GM12873 (cell line): ENCODE measurements around the gene PAK1.

Experiments
- TF ChIP-seq, protein P1 (sequence below): IDR thresholded peaks from 2 replicates; pipeline ENCODE4 v1.5.1; 2012; ENCODE audit warnings: low read depth, mild to moderate bottlenecking, moderate library complexity, low read length, control low read depth; ENCODE audit not compliant: insufficient read depth; ENCODE audit errors: missing control alignments

The PAK1 gene

DNA sequence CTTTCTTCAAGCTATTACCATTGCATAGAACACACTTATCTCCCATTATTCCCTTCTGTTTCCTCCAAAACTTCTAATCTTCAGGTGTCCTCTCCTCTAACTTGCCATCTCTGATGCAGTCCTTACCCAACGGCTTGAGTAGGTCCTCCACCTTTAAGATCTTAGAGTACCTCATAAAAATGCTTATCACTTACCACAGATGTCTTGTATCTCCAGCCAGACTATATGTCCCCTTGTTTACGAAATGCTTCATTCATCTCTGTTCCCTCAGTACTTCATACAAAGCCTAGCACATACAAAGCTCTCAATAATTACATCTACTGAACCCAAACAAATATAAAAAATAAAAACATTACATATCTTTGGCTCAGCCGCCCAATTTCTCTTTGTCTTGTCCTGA is 49.2 kb downstream of the PAK1 start:
- TF ChIP-seq, protein P1, sequence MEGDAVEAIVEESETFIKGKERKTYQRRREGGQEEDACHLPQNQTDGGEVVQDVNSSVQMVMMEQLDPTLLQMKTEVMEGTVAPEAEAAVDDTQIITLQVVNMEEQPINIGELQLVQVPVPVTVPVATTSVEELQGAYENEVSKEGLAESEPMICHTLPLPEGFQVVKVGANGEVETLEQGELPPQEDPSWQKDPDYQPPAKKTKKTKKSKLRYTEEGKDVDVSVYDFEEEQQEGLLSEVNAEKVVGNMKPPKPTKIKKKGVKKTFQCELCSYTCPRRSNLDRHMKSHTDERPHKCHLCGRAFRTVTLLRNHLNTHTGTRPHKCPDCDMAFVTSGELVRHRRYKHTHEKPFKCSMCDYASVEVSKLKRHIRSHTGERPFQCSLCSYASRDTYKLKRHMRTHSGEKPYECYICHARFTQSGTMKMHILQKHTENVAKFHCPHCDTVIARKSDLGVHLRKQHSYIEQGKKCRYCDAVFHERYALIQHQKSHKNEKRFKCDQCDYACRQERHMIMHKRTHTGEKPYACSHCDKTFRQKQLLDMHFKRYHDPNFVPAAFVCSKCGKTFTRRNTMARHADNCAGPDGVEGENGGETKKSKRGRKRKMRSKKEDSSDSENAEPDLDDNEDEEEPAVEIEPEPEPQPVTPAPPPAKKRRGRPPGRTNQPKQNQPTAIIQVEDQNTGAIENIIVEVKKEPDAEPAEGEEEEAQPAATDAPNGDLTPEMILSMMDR = no peak

DNA sequence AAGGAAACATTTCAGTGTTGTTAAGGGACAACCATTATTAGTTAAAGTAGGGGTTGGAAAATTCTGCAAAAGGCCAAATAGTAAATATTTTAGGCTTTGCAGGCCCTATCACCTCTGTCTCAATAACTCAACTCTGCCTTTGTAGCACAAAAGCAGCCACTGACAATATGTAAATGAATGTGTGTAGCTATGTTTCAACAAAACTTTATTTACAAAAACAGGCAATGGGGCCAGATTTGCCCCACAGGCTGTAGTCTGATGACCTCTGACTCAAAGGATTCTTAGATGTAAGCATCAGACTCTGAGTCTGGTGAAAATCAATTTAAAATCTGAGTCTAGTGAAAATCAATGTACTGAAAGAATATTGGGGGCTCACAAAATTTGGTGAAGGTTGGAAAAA is 50.3 kb downstream of the PAK1 start:
- TF ChIP-seq, protein P1 = no peak

DNA sequence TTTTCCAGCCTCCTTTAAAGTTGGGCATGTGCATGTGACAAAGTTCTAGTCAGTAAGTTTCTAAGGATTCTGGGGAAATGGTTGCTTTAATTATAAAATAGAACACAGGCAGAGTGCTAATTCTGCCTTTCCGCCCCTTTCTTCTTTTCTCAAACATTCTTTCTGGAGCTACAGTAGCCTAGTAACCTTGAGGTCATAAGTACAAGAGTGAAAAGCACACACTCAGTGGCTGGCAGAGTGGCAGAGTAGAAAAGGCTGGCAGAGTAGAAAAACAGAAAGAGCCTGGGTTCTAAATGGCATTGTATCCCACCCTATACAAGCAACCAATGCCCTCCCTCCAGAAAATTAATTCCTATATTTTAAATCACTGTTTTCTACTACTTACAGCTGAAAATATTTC is 51.2 kb downstream of the PAK1 start:
- TF ChIP-seq, protein P1 = no peak

DNA sequence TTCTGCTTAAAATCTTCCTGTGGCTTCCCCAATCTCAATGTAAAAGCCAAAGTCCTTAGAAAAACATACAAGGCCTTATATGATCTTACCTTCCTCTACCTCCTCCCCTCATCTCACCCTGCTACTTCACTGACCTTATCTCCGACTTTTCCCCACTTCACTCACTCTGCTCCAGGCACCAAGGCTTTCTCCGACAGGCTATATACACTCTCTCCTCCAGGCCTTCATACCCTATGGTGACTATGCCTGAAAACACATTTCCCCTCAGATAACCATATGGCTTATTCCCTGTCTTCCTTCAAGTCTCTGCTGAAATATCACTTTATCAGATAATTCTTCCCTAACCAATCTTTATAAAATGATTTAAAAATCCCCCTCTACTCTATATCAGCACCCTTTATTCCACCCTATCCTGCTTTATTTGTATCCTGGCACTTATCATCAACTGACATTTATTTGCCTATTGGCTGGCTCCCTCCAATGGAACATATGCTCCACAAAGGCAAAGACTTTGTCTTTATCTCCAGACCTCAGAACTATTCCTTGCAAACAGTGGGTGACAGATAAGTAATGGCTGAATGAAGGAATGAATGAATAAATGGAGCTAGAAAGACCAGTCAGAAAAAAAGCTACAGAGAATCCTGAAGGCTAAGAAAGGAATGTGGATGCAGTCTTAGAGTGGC is 52.7 kb downstream of the PAK1 start:
- TF ChIP-seq, protein P1 = no peak

- TF ChIP-seq, protein P1 = no peak
These were observed 54.8 kb downstream of the PAK1 start for GRCh38 chr11:77418971-77419597.

DNA sequence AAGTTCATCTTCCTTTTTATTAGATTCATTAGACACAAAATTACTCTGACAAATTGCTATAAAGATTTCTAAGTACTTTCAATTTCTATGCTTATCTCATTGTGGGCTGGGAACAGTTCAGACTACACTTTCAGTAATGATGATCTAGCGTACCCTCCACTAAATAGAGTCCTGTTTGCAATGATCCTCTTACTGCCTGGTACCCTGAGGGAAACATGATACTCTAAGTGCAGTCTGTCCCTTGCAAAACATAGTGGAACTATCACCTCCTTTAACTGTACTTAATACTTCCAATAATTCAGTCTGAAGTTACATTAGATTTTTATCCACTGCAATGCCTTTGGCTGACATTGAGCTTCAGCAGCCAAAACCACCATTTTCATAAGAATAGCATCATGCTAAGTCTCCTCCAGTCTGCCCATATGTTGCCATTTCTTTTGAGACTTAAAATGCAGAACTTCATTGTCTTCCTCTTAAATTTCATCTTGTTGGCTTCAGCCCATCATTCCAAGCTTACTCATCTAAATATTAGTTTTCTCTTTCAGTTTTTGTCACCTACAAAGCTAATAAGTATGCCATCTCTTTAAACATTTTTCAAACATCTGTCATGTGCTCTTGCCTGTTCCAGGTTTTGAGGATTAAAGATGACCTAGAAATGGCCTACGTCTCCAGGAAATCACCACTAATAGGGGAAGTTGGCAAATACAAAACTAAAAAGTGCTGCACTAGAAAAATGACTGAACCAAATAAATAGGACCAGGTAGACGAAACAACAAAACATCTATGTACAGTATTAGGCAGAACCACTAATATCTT is 55.5 kb downstream of the PAK1 start:
- TF ChIP-seq, protein P1 = no peak

DNA sequence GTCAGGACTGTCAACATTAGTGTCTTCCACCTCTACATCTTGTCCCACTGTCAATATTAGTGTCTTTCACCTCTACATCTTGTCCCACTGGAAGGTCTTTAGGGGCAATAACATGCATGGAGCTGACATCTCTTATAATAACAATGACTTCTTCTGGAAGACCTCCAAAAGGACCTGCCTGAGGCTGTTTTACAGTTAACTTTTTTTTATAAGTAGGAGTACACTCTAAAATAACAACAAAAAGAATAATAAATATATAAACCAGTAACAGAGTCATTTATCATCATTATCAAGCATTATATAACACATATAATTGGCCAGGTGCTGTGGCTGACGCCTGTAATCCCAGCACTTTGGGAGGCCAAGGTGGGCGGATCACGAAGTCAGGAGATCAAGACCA is 57.5 kb downstream of the PAK1 start:
- TF ChIP-seq, protein P1 = no peak
